Activated naive CD4-positive, alpha-beta T cell treated with anti-CD3 and anti-CD28 coated beads for 36 hours (primary cell): Measurements from ENCODE around the gene ENO2. TPM values are rescaled to one million over a fixed set of nuclear protein-coding genes. Genes with fewer than 3 reads are reported as not detected.
"Not testable (repeated sequence)": the region's sequence is repeated elsewhere in the genome, so short reads cannot be mapped to it uniquely, and the experiment has no call there.

Experiments
- CTCF ChIA-PET: fragments of 350-600 bp; sonication (Branson Sonifier 250); formaldehyde crosslinking; loops from one replicate; lab custom pipeline; 2021; ENCODE audit warnings: antibody characterized with exemption; lab: Charles Lee
- DNase-seq: peaks from one replicate; pipeline ENCODE4 v3.0.0-alpha.2; 2020
- H3K27ac Mint-ChIP-seq: one replicate; pipeline ENCODE4 v1.8.0; 2021; ENCODE audit warnings: mild to moderate bottlenecking, mixed read lengths
- H3K27me3 Mint-ChIP-seq: one replicate; pipeline ENCODE4 v1.8.0; 2021; ENCODE audit warnings: low read depth, mixed read lengths
- H3K36me3 Mint-ChIP-seq: one replicate; pipeline ENCODE4 v1.8.0; 2021; ENCODE audit warnings: low read depth, mixed read lengths
- H3K4me1 Mint-ChIP-seq: one replicate; pipeline ENCODE4 v1.8.0; 2021; ENCODE audit warnings: low read depth, mixed read lengths
- H3K4me3 Mint-ChIP-seq: one replicate; pipeline ENCODE4 v1.8.0; 2021; ENCODE audit warnings: mild to moderate bottlenecking, moderate library complexity, mixed read lengths
- H3K9me3 Mint-ChIP-seq: one replicate; pipeline ENCODE4 v1.8.0; 2021; ENCODE audit warnings: mixed read lengths
- intact Hi-C: fragments of 100-400 bp; cut with micrococcal nuclease; formaldehyde crosslinking; loops from one replicate; pipeline ENCODE4 v1.15.1; 2023
- total RNA-seq, 2 experiments: library from RNA; stranded (reverse); gene quantifications; one replicate each; pipeline ENCODE4 v1.2.3, GENCODE V29; 2021

Gene ENO2
- total RNA-seq, 2 experiments from 2014 or later: 128 to 131 TPM

DNA sequence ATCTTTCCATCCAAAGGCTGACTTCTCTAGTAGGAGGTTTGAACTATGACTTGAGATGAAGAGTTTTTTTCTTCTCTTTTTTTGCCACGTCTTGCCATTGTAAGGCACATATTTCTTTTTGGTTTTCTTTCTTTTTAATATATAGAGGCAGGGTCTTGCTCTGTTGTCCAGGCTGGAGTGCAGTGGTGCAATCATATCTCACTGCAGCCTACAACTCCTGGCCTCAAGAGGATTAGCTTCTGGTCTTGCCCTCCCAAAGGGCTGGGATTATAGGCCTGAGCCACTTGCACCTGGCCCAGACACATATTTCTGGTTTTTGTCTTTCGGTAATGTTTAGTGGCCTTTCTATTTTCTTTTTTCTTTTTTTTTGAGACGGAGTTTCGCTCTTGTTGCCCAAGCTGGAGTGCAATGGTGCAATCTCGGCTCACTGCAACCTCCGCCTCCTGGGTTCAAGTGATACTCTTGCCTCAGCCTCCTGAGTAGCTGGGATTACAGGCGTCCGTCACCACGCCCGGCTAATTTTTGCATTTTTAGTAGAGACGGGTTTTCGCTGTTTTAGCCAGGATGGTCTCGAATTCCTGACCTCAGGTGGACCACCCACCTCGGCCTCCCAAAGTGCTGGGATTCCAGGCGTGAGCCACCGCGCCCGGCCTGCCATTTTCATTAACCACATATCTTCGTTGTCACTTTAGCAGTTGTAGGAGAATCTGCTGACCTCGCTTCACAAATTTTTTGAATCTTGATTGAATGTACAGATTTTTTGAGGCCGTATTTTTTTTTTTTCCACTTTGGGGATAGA lies 24.4 kb upstream of the ENO2 start:
- DNase-seq, intact Hi-C loops, H3K27me3 Mint-ChIP-seq, H3K9me3 Mint-ChIP-seq, H3K36me3 Mint-ChIP-seq: not testable (repeated sequence)
- CTCF ChIA-PET: interaction anchor here (1.0 kb wide), 1 partner anchor 352 kb away, joined by 3 read pairs; no protein-coding TSS in a partner anchor
- H3K4me3 Mint-ChIP-seq: peak overlapping the region; percentile 90
- peaks cover 16% of the 10 kb centered on the region for H3K4me1 Mint-ChIP-seq
- peak overlapping the region; percentile 98 for H3K27ac Mint-ChIP-seq

- intact Hi-C loops: loop anchor here (1.0 kb wide), 13 partner anchors 13 to 298 kb away; partner anchors contain the start of genes COPS7A, EMG1, ENO2 and LPCAT3
- H3K4me3 Mint-ChIP-seq: peak overlapping the region; percentile 90
- H3K4me1 Mint-ChIP-seq: peaks cover 16% of the 10 kb centered on the region
- DNase-seq: peak; percentile 100
- no peaks in the 10 kb centered on the region for H3K27me3 Mint-ChIP-seq
- peak overlapping the region; percentile 98 for H3K27ac Mint-ChIP-seq
- no peaks in the 10 kb centered on the region for H3K36me3 Mint-ChIP-seq
- H3K9me3 Mint-ChIP-seq: no peaks in the 10 kb centered on the region
- CTCF ChIA-PET: interaction anchor here (0.6 to 2.9 kb wide), 21 partner anchors 9 to 275 kb away, joined by 3 to 33 read pairs (median 4); partner anchors contain the start of genes CDCA3, ENO2, LRRC23 and MLF2
Observed at GRCh38 chr12:6890789-6891645, 23.4 kb upstream of the ENO2 start.

DNA sequence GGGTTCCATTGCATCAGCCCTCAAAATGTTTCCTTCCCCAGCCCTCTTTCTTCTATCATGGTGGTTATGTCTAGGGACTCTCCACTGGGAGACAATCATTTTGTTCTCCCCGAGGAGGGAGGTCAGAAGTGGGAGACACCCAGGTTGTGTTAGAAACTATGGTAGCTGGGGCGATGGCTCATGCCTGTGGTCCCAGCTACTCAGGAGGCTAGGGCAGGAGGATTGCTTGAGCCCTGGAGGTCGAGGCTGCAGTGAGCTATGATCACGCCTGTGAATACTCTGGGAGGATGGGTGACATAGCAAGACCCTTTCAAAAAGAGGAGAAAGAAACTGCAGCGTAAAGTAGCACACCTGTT lies 22.8 kb upstream of the ENO2 start:
- H3K27me3 Mint-ChIP-seq: no peaks in the 10 kb centered on the region
- intact Hi-C loops: loop anchor here (1.0 kb wide), 13 partner anchors 13 to 298 kb away; partner anchors contain the start of genes COPS7A, EMG1, ENO2 and LPCAT3
- CTCF ChIA-PET: interaction anchor here (0.7 to 2.9 kb wide), 19 partner anchors 10 to 276 kb away, joined by 3 to 33 read pairs (median 5); partner anchors contain the start of genes CDCA3, ENO2, LRRC23 and MLF2
- H3K36me3 Mint-ChIP-seq: no peaks in the 10 kb centered on the region
- H3K4me1 Mint-ChIP-seq: peaks cover 16% of the 10 kb centered on the region
- peak; percentile 36 for DNase-seq
- H3K4me3 Mint-ChIP-seq: peak overlapping the region; percentile 90
- no peaks in the 10 kb centered on the region for H3K9me3 Mint-ChIP-seq
- peak overlapping the region; percentile 93 for H3K27ac Mint-ChIP-seq

GRCh38 chr12:6892683-6893082 lies 21.7 kb upstream of the ENO2 start:
- CTCF ChIA-PET: interaction anchor here (2.1 to 2.9 kb wide), 2 partner anchors 14 to 20 kb away, joined by 7 to 33 read pairs; partner anchors contain the start of gene SPSB2
- H3K9me3 Mint-ChIP-seq, intact Hi-C loops, H3K27me3 Mint-ChIP-seq, DNase-seq, H3K36me3 Mint-ChIP-seq: not testable (repeated sequence)
- Mint-ChIP-seq H3K4me1 (peaks cover 16% of the 10 kb centered on the region), H3K4me3 (peak overlapping the region; percentile 90), H3K27ac (peak overlapping the region; percentile 59)

DNA sequence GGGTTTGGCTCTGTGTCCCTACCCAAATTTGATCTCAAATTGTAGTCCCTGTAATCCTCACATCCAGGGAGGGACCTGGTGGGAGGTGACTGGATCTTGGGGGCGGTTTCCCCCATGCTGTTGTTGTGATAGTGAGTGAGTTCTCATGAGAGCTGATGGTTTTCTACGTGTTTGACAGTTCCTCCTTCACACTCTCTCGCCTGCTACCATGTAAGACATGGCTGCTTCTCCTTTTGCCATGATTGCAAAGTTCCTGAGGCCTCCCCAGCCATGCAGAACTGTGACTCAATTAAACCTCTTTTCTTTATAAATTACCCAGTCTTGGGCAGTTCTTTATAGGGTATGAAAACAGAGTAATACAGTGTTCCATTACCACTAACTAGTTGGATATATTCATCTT lies 20.1 kb upstream of the ENO2 start:
- DNase-seq: no peak
- peaks cover 16% of the 10 kb centered on the region for H3K4me1 Mint-ChIP-seq
- H3K36me3 Mint-ChIP-seq: no peaks in the 10 kb centered on the region
- CTCF ChIA-PET: interaction anchor here (0.9 kb wide), 1 partner anchor 13 kb away, joined by 4 read pairs; no protein-coding TSS in a partner anchor
- intact Hi-C loops: no loop called here
- H3K9me3 Mint-ChIP-seq: no peaks in the 10 kb centered on the region
- H3K27me3 Mint-ChIP-seq: no peaks in the 10 kb centered on the region
- H3K4me3 Mint-ChIP-seq: no peak overlapping the region
- H3K27ac Mint-ChIP-seq: no peak overlapping the region

- DNase-seq: no peak
- Mint-ChIP-seq H3K4me1 (peaks cover 9% of the 10 kb centered on the region), H3K4me3 (no peak overlapping the region), H3K36me3 (no peaks in the 10 kb centered on the region), H3K27me3 (no peaks in the 10 kb centered on the region), H3K9me3 (no peaks in the 10 kb centered on the region), H3K27ac (no peak overlapping the region)
- intact Hi-C loops: no loop called here
- CTCF ChIA-PET: interaction anchor here (0.6 to 1.7 kb wide), 3 partner anchors 12 to 331 kb away, joined by 3 to 4 read pairs (median 4); no protein-coding TSS in a partner anchor
Observed at GRCh38 chr12:6896846-6897435, 17.4 kb upstream of the ENO2 start.

- H3K9me3 Mint-ChIP-seq: no peaks in the 10 kb centered on the region
- H3K4me3 Mint-ChIP-seq: no peak overlapping the region
- H3K4me1 Mint-ChIP-seq: peaks cover 5% of the 10 kb centered on the region
- H3K27ac Mint-ChIP-seq: no peak overlapping the region
- CTCF ChIA-PET: interaction anchor here (1.2 kb wide), 1 partner anchor 39 kb away, joined by 3 read pairs; no protein-coding TSS in a partner anchor
- H3K27me3 Mint-ChIP-seq: no peaks in the 10 kb centered on the region
- intact Hi-C loops: no loop called here
- DNase-seq: no peak
- no peaks in the 10 kb centered on the region for H3K36me3 Mint-ChIP-seq
Observed at GRCh38 chr12:6899427-6899826, 15.0 kb upstream of the ENO2 start.

DNA sequence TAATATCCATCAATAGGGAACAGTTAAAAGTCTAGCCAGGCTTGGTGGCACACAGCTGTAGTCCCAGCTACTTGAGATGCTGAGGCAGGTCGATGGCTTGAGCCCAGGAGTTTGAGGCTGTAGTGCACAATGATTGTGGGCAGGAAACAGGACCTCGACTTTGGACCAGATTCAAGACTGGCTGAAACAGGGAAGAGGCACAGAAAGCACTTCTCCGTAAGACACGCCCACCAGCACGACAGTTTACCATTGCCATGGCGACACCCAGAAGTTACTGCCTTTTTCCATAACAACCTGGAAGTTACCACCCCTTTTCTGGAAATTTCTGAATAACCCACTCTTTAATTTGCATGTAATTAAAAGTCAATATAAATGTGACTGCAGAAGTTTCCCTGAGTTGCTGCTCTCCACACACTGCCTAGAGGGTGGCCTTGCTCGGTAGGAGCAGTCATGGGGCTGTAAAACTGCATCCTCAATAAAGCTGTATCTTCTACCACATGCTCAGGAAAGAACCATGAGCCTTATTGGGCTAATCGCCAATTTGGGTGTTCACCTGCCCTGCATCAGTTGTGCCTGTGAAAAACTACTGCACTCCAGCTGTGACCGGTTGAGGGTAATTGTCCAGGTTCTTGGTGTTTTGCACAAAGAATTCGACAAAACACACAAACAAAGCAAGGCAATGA lies 14.4 kb upstream of the ENO2 start:
- Mint-ChIP-seq H3K4me3 (no peak overlapping the region), H3K4me1 (peaks cover 5% of the 10 kb centered on the region), H3K27me3 (no peaks in the 10 kb centered on the region), H3K9me3 (no peaks in the 10 kb centered on the region), H3K36me3 (no peaks in the 10 kb centered on the region), H3K27ac (no peak overlapping the region)
- intact Hi-C loops: no loop called here
- peak; percentile 45 for DNase-seq
- CTCF ChIA-PET: interaction anchor here (1.2 kb wide), 1 partner anchor 38 kb away, joined by 3 read pairs; no protein-coding TSS in a partner anchor

DNA sequence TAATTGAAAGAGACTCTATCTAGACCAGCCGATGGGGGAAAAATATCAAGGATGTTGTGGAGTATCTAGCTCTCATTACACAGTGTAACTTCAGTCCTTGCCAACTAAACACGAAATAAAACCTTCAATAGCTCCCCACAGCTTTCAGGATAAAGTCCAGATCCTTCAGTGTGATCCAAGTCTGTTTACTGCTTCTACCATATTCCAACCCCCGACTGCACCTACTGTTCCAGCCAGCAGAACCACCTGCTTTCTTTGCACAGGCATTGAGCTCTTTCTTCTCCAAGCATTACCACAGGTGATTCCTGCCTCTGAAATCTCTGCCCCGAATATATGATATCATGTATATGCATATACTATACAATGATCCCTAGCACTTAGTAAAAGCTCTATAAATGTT lies 11.9 kb upstream of the ENO2 start:
- CTCF ChIA-PET: interaction anchor here (1.0 to 1.5 kb wide), 4 partner anchors 11 to 33 kb away, joined by 3 to 4 read pairs (median 3); partner anchors contain the start of gene SPSB2
- no peak overlapping the region for H3K27ac Mint-ChIP-seq

DNA sequence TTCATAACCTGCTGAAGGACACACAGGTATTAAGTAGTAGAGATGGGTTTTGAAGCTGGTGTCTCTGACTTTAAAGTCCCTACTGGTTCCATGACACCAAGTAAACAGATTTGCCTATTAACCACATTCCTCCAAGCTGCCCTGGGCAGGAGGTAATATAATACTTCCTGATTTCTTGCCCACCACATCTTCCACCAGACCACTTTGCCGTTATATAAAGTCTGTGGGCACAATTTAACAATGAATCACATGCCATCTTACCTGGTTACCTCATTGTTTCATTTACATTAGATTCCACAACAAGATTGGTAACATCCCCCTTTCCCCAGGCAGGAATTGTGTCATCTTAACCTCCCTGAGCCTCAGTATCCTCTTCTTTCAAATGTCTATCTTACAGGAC lies 10.7 kb upstream of the ENO2 start:
- intact Hi-C loops: loop anchor here (1.0 to 2.0 kb wide), 7 partner anchors 11 to 286 kb away; partner anchors contain the start of genes C12orf57, ENO2, LPCAT3 and PEX5
- Mint-ChIP-seq H3K27me3 (no peaks in the 10 kb centered on the region), H3K27ac (no peak overlapping the region), H3K36me3 (no peaks in the 10 kb centered on the region), H3K4me1 (peaks cover 5% of the 10 kb centered on the region), H3K9me3 (no peaks in the 10 kb centered on the region), H3K4me3 (no peak overlapping the region)
- DNase-seq: no peak
- CTCF ChIA-PET: interaction anchor here (0.7 to 1.6 kb wide), 3 partner anchors 12 to 34 kb away, joined by 3 to 4 read pairs (median 4); partner anchors contain the start of gene SPSB2

More for the DNA sequence above, 11.9 kb upstream of the ENO2 start:
- Mint-ChIP-seq H3K9me3 (no peaks in the 10 kb centered on the region), H3K4me3 (no peak overlapping the region), H3K27me3 (no peaks in the 10 kb centered on the region), H3K4me1 (peaks cover 5% of the 10 kb centered on the region), H3K36me3 (no peaks in the 10 kb centered on the region)
- intact Hi-C loops: no loop called here
- DNase-seq: no peak
